GM23248 (cell line): Measurements from ENCODE around the gene ANKRD31. TPM values are rescaled to one million over a fixed set of nuclear protein-coding genes. Genes with fewer than 3 reads are reported as not detected.
"Not testable (repeated sequence)": the region's sequence is repeated elsewhere in the genome, so short reads cannot be mapped to it uniquely, and the experiment has no call there.

Experiments
- DNase-seq: peaks from one replicate; pipeline ENCODE4 v3.0.0-alpha.2; 2015
- H2AFZ ChIP-seq: fragments of 200-600 bp; sonication (generic); 2 replicates; pipeline ENCODE4 v1.6.1; 2016; ENCODE audit warnings: antibody characterized with exemption
- H3F3A ChIP-seq: fragments of 200-600 bp; sonication (generic); 2 replicates; pipeline ENCODE4 v1.6.1; 2016; ENCODE audit warnings: mild to moderate bottlenecking, antibody characterized with exemption, mixed run types; ENCODE audit not compliant: insufficient read depth
- H3K27ac ChIP-seq: fragments of 200-600 bp; sonication (generic); 2 replicates; pipeline ENCODE4 v1.5.1; 2016; ENCODE audit warnings: mild to moderate bottlenecking
- H3K27me3 ChIP-seq: fragments of 200-600 bp; sonication (generic); replicated peaks from 2 replicates; pipeline ENCODE4 v1.6.1; 2016; ENCODE audit warnings: mild to moderate bottlenecking; ENCODE audit not compliant: insufficient read depth
- H3K36me3 ChIP-seq: fragments of 200-600 bp; sonication (generic); 2 replicates; pipeline ENCODE4 v1.6.1; 2016; ENCODE audit warnings: low read depth, mild to moderate bottlenecking
- H3K4me1 ChIP-seq: fragments of 200-600 bp; sonication (generic); 2 replicates; pipeline ENCODE4 v1.6.1; 2016; ENCODE audit warnings: mild to moderate bottlenecking; ENCODE audit not compliant: insufficient read depth
- H3K4me2 ChIP-seq: fragments of 200-600 bp; sonication (generic); one replicate; pipeline ENCODE4 v1.6.1; 2016; ENCODE audit warnings: mild to moderate bottlenecking; ENCODE audit not compliant: unreplicated experiment
- H3K4me3 ChIP-seq: fragments of 200-600 bp; sonication (generic); 2 replicates; pipeline ENCODE4 v1.5.1; 2016; ENCODE audit warnings: mild to moderate bottlenecking
- H3K79me2 ChIP-seq: fragments of 200-600 bp; sonication (generic); 2 replicates; pipeline ENCODE4 v1.6.1; 2016; ENCODE audit warnings: mild to moderate bottlenecking; ENCODE audit not compliant: insufficient read depth
- H3K9ac ChIP-seq: fragments of 200-600 bp; sonication (generic); 2 replicates; pipeline ENCODE4 v1.6.1; 2016; ENCODE audit warnings: mild to moderate bottlenecking
- H3K9me2 ChIP-seq: fragments of 200-600 bp; sonication (generic); 2 replicates; pipeline ENCODE4 v1.6.1; 2016; ENCODE audit warnings: mixed run types, mild to moderate bottlenecking, moderate library complexity; ENCODE audit not compliant: insufficient read depth
- H3K9me3 ChIP-seq: fragments of 200-600 bp; sonication (generic); one replicate; pipeline ENCODE4 v1.6.1; 2017; ENCODE audit warnings: low read depth
- H4K20me1 ChIP-seq: fragments of 200-600 bp; sonication (generic); 2 replicates; pipeline ENCODE4 v1.6.0; 2016; ENCODE audit not compliant: insufficient read depth
- EZH2 ChIP-seq: fragments of 200-600 bp; sonication (generic); IDR thresholded peaks from 2 replicates; pipeline ENCODE4 v1.6.1; 2018; ENCODE audit warnings: antibody characterized with exemption, mild to moderate bottlenecking; ENCODE audit not compliant: insufficient read depth, poor library complexity, severe bottlenecking
- EZH2phosphoT487 ChIP-seq: fragments of 200-600 bp; sonication (generic); IDR thresholded peaks from 2 replicates; pipeline ENCODE4 v1.6.1; 2018; ENCODE audit warnings: antibody characterized with exemption, moderate library complexity, mild to moderate bottlenecking, low read depth; ENCODE audit not compliant: insufficient read depth
- WGBS, 2 experiments: methylation state at CpG; one replicate each; pipeline ENCODE4 v1.1.6; 2015 to 2017; ENCODE audit warnings: low lambda C conversion rate in 2 of 2, low coverage in 1 of 2; ENCODE audit errors: missing lambda C conversion rate in 2 of 2; 5-methylcytosine and 5-hydroxymethylcytosine counted together
- in situ Hi-C: fragments of 300-500 bp; cut with MboI; formaldehyde crosslinking; loops from 2 replicates; pipeline ENCODE4 v1.15.0; 2020
- polyA plus RNA-seq: library from polyadenylated mRNA; unstranded; fragments of >200 nt; fragmentation: Nextera tagmentation; extraction: Ambion mirVana; gene quantifications from 2 replicates; pipeline ENCODE4 v1.2.1, GENCODE V29; 2016
- total RNA-seq: library from RNA; depleted of rRNA; stranded (reverse); fragments of >200 nt; shearing (Covaris generic); gene quantifications from 2 replicates; pipeline ENCODE4 v1.2.3, GENCODE V29; 2014

Gene ANKRD31
- total and polyA plus RNA-seq, 2 experiments from 2014 or later: not detected

- H3K27me3 ChIP-seq: no peaks in the 10 kb centered on the region
- TF ChIP-seq EZH2 (no peak), EZH2phosphoT487 (no peak)
- in situ Hi-C loops: no loop called here
These were observed 105.8 kb downstream of the ANKRD31 start for GRCh38 chr5:75130818-75131349.

GRCh38 chr5:75116856-75117255 is 119.8 kb downstream of the ANKRD31 start:
- Histone ChIP-seq H3K4me2 (no peak overlapping the region), H3F3A (no peaks in the 10 kb centered on the region), H3K27me3 (no peaks in the 10 kb centered on the region), H3K4me1 (no peaks in the 10 kb centered on the region), H3K36me3 (no peaks in the 10 kb centered on the region), H3K9me3 (no peaks in the 10 kb centered on the region), H3K27ac (no peak overlapping the region), H3K9ac (no peak overlapping the region), H3K9me2 (no peaks in the 10 kb centered on the region), H4K20me1 (no peaks in the 10 kb centered on the region), H3K4me3 (no peak overlapping the region), H3K79me2 (no peaks in the 10 kb centered on the region), H2AFZ (no peak overlapping the region)
- in situ Hi-C loops: no loop called here
- no peak for DNase-seq
- TF ChIP-seq EZH2phosphoT487 (no peak), EZH2 (no peak)

More at GRCh38 chr5:75130818-75131349, 105.8 kb downstream of the ANKRD31 start:
- Histone ChIP-seq H3K9ac (no peak overlapping the region), H2AFZ (no peak overlapping the region), H3K36me3 (no peaks in the 10 kb centered on the region), H3K9me3 (no peaks in the 10 kb centered on the region), H3K4me2 (no peak overlapping the region), H4K20me1 (no peaks in the 10 kb centered on the region), H3K9me2 (no peaks in the 10 kb centered on the region), H3K79me2 (no peaks in the 10 kb centered on the region), H3K27ac (no peak overlapping the region), H3F3A (no peaks in the 10 kb centered on the region), H3K4me1 (no peaks in the 10 kb centered on the region), H3K4me3 (no peak overlapping the region)
- WGBS, 2 experiments: 78 to 81% methylated on average over 18 to 21 of the region's 21 CpGs
- no peak for DNase-seq

GRCh38 chr5:75114311-75114710 is 122.4 kb downstream of the ANKRD31 start:
- not testable (repeated sequence) for DNase-seq, H4K20me1 ChIP-seq, H3K4me1 ChIP-seq

GRCh38 chr5:75113354-75114113 is 123.1 kb downstream of the ANKRD31 start:
- H3K4me2 ChIP-seq: no peak overlapping the region
- WGBS, 2 experiments: 64 to 73% methylated on average over 4 of the region's 4 CpGs
- no peaks in the 10 kb centered on the region for H3K4me1 ChIP-seq
- H3K79me2 ChIP-seq: no peaks in the 10 kb centered on the region
- no peaks in the 10 kb centered on the region for H3K9me3 ChIP-seq
- no peak overlapping the region for H3K4me3 ChIP-seq
- no peaks in the 10 kb centered on the region for H3K9me2 ChIP-seq
- DNase-seq: no peak
- H3K9ac ChIP-seq: no peak overlapping the region
- H3K27ac ChIP-seq: no peak overlapping the region
- H3F3A ChIP-seq: no peaks in the 10 kb centered on the region
- H3K36me3 ChIP-seq: no peaks in the 10 kb centered on the region
- H4K20me1 ChIP-seq: no peaks in the 10 kb centered on the region
- H3K27me3 ChIP-seq: no peaks in the 10 kb centered on the region
- in situ Hi-C loops: no loop called here
- TF ChIP-seq EZH2: no peak
- TF ChIP-seq EZH2phosphoT487: no peak
- no peak overlapping the region for H2AFZ ChIP-seq

More at GRCh38 chr5:75114311-75114710, 122.4 kb downstream of the ANKRD31 start:
- H3K27ac ChIP-seq, H3F3A ChIP-seq, H3K4me2 ChIP-seq, H3K27me3 ChIP-seq, H3K9me3 ChIP-seq, H2AFZ ChIP-seq, H3K36me3 ChIP-seq, H3K79me2 ChIP-seq, H3K9ac ChIP-seq, H3K9me2 ChIP-seq, H3K4me3 ChIP-seq, in situ Hi-C loops: not testable (repeated sequence)
- WGBS, 2 experiments: 48 to 61% methylated on average over 1 of the region's 1 CpG
